GM18507 (cell line): ENCODE data around the gene NDUFB10.
A peak's percentile ranks its signal among the peaks of the same experiment; 100 is the strongest.

Experiments
- DNase-seq: peaks from one replicate; pipeline ENCODE4 v3.0.0; 2011; ENCODE audit warnings: low read depth; ENCODE audit not compliant: insufficient read length; ENCODE audit errors: extremely low spot score
- FAIRE-seq: peaks from 2 replicates; lab custom pipeline; 2011; peaks lifted over from hg19 to GRCh38; lab: Jason Lieb, UNC

The NDUFB10 gene

GRCh38 chr16:1998852-1999801 is 39.8 kb downstream of the NDUFB10 start:
- DNase-seq (no peak), FAIRE-seq (no peak)

GRCh38 chr16:1999866-2000514 is 40.7 kb downstream of the NDUFB10 start:
- DNase-seq: no peak
- FAIRE-seq: no peak

- FAIRE-seq (no peak), DNase-seq (no peak)
Measured at GRCh38 chr16:2001035-2001434, 41.7 kb downstream of the NDUFB10 start.

GRCh38 chr16:2001456-2002355 is 42.4 kb downstream of the NDUFB10 start:
- no peak for FAIRE-seq
- DNase-seq: no peak

GRCh38 chr16:2002406-2003230 is 43.3 kb downstream of the NDUFB10 start:
- FAIRE-seq (no peak), DNase-seq (no peak)

GRCh38 chr16:2003231-2003826 is 44.0 kb downstream of the NDUFB10 start:
- DNase-seq (no peak), FAIRE-seq (no peak)

- FAIRE-seq (peak; percentile 98), DNase-seq (peak; percentile 81)
Measured at GRCh38 chr16:2003827-2004641, 44.7 kb downstream of the NDUFB10 start.

- DNase-seq: no peak
- no peak for FAIRE-seq
Measured at GRCh38 chr16:2004795-2005517, 45.6 kb downstream of the NDUFB10 start.

- FAIRE-seq (no peak), DNase-seq (no peak)
Measured at GRCh38 chr16:2005646-2006045, 46.3 kb downstream of the NDUFB10 start.

GRCh38 chr16:2006317-2006716 is 47.0 kb downstream of the NDUFB10 start:
- DNase-seq (no peak), FAIRE-seq (no peak)

GRCh38 chr16:2007081-2007836 is 47.9 kb downstream of the NDUFB10 start:
- DNase-seq: no peak
- FAIRE-seq: no peak

- FAIRE-seq (no peak), DNase-seq (no peak)
Measured at GRCh38 chr16:2008009-2008526, 48.7 kb downstream of the NDUFB10 start.

- DNase-seq (no peak), FAIRE-seq (no peak)
Measured at GRCh38 chr16:2008631-2009163, 49.4 kb downstream of the NDUFB10 start.

GRCh38 chr16:2009164-2009711 is 49.9 kb downstream of the NDUFB10 start:
- no peak for FAIRE-seq
- DNase-seq: no peak

GRCh38 chr16:2009791-2010510 is 50.6 kb downstream of the NDUFB10 start, which contains the start of gene ZNF598:
Gene ZNF598, minus strand, starts transcription at chr16:2009821.
- peak; percentile 96 for DNase-seq
- peak; percentile 80 for FAIRE-seq
